ENCODE results near the gene KIF13A.

DNA sequence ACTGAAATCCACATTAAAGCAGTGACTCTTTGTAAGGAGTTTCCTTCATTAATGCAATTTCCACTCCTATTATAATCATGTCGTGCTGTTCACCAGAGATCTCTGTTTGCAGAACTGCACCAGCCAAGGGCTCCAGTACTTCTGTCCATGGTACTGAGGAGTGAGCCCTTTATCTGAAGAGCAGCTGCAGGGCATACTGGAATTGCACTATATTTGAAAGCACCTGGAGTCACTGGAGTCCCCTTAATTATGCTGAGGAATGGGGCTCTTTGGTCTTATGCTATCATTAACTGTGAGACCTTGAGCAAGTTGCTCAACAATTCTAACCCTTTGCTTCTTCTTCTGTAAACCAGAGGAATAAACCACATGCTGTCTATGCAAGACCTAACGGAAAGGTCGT lies 219.0 kb downstream of the KIF13A start:
- TF ChIP-seq, protein P1, sequence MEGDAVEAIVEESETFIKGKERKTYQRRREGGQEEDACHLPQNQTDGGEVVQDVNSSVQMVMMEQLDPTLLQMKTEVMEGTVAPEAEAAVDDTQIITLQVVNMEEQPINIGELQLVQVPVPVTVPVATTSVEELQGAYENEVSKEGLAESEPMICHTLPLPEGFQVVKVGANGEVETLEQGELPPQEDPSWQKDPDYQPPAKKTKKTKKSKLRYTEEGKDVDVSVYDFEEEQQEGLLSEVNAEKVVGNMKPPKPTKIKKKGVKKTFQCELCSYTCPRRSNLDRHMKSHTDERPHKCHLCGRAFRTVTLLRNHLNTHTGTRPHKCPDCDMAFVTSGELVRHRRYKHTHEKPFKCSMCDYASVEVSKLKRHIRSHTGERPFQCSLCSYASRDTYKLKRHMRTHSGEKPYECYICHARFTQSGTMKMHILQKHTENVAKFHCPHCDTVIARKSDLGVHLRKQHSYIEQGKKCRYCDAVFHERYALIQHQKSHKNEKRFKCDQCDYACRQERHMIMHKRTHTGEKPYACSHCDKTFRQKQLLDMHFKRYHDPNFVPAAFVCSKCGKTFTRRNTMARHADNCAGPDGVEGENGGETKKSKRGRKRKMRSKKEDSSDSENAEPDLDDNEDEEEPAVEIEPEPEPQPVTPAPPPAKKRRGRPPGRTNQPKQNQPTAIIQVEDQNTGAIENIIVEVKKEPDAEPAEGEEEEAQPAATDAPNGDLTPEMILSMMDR (IDR thresholded peaks at IDR 0.05) = no peak
- no peak for TF ChIP-seq POLR2A (IDR thresholded peaks at IDR 0.05)
